HL-60 (cell line): ENCODE measurements around the gene SWAP70.

ENCODE experiments used
- CTCF ChIP-seq: IDR thresholded peaks from one replicate; pipeline ENCODE4 v1.5.1; 2011; ENCODE audit warnings: low read length, control low read depth, inconsistent platforms; ENCODE audit not compliant: insufficient read depth
- GABPA ChIP-seq: IDR thresholded peaks from 2 replicates; pipeline ENCODE4 v1.6.1; 2012; ENCODE audit warnings: low read depth

- TF ChIP-seq CTCF (no peak), GABPA (no peak)
Observed at GRCh38 chr11:9735236-9735635, 71.4 kb downstream of the SWAP70 start.
